GM21737 (cell line): ENCODE results near the gene IGSF8.
"Not testable (repeated sequence)": the region's sequence is repeated elsewhere in the genome, so short reads cannot be mapped to it uniquely, and the experiment has no call there.

ENCODE experiments used
- ATAC-seq: cut with Tn5 transposase; IDR thresholded peaks from one replicate; pipeline ENCODE4 v1.9.1; 2021; ENCODE audit warnings: mild to moderate bottlenecking, moderate library complexity; ENCODE audit not compliant: unreplicated experiment

The IGSF8 gene

GRCh38 chr1:160127865-160128523 lies 29.6 kb upstream of the IGSF8 start:
- ATAC-seq, result no peak

GRCh38 chr1:160127381-160127780 lies 29.0 kb upstream of the IGSF8 start:
- ATAC-seq, result no peak

GRCh38 chr1:160126342-160126741 lies 27.9 kb upstream of the IGSF8 start:
- ATAC-seq, result not testable (repeated sequence)

GRCh38 chr1:160125746-160126145 lies 27.3 kb upstream of the IGSF8 start:
- no peak for ATAC-seq

- no peak for ATAC-seq
These were observed 26.5 kb upstream of the IGSF8 start for GRCh38 chr1:160124705-160125478.

- no peak for ATAC-seq
These were observed 25.3 kb upstream of the IGSF8 start for GRCh38 chr1:160123726-160124125.

- ATAC-seq, result no peak
These were observed 24.6 kb upstream of the IGSF8 start for GRCh38 chr1:160122978-160123495.

GRCh38 chr1:160121388-160121787 lies 23.0 kb upstream of the IGSF8 start:
- no peak for ATAC-seq

GRCh38 chr1:160120797-160121196 lies 22.4 kb upstream of the IGSF8 start:
- no peak for ATAC-seq

GRCh38 chr1:160118928-160119327 lies 20.5 kb upstream of the IGSF8 start:
- no peak for ATAC-seq

- no peak for ATAC-seq
These were observed 19.3 kb upstream of the IGSF8 start for GRCh38 chr1:160117709-160118183.

- ATAC-seq, result no peak
These were observed 18.9 kb upstream of the IGSF8 start for GRCh38 chr1:160117300-160117699.

GRCh38 chr1:160116283-160117147 lies 18.1 kb upstream of the IGSF8 start:
- ATAC-seq, result no peak

GRCh38 chr1:160115545-160116282 lies 17.3 kb upstream of the IGSF8 start, which contains the start of gene ATP1A2:
Gene ATP1A2 (plus strand): TSS chr1:160115759. CDS start chr1:160115862, 103 bp downstream.
- no peak for ATAC-seq

GRCh38 chr1:160114085-160114484 lies 15.7 kb upstream of the IGSF8 start:
- no peak for ATAC-seq

GRCh38 chr1:160113407-160113806 lies 15.0 kb upstream of the IGSF8 start:
- no peak for ATAC-seq

GRCh38 chr1:160112357-160112756 lies 13.9 kb upstream of the IGSF8 start:
- ATAC-seq, result no peak

GRCh38 chr1:160111462-160111861 lies 13.0 kb upstream of the IGSF8 start:
- ATAC-seq, result not testable (repeated sequence)

- ATAC-seq, result no peak
These were observed 11.3 kb upstream of the IGSF8 start for GRCh38 chr1:160109686-160110085.
